ENCODE results near the gene VPS13D.

DNA sequence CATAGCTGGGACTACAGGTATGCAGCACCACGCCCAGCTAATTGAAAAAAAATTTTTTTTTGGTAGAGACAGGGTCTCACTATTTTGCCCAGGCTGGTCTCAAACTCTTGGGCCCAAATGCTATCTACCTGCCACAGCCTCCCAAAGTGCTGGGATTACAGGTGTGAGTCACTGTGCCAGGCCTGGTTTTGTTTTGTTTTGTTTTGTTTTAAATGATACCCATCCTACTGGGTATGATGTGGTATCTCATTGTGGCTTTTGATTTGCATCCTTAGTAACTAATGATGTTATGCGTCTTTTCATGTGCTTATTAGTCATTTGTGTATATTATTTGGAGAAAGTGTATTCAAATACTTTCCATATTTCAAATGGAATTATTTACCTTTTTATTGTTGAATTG lies 142.3 kb downstream of the VPS13D start:
- TF ChIP-seq, protein P1, sequence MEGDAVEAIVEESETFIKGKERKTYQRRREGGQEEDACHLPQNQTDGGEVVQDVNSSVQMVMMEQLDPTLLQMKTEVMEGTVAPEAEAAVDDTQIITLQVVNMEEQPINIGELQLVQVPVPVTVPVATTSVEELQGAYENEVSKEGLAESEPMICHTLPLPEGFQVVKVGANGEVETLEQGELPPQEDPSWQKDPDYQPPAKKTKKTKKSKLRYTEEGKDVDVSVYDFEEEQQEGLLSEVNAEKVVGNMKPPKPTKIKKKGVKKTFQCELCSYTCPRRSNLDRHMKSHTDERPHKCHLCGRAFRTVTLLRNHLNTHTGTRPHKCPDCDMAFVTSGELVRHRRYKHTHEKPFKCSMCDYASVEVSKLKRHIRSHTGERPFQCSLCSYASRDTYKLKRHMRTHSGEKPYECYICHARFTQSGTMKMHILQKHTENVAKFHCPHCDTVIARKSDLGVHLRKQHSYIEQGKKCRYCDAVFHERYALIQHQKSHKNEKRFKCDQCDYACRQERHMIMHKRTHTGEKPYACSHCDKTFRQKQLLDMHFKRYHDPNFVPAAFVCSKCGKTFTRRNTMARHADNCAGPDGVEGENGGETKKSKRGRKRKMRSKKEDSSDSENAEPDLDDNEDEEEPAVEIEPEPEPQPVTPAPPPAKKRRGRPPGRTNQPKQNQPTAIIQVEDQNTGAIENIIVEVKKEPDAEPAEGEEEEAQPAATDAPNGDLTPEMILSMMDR (IDR thresholded peaks at IDR 0.05), result no peak
- no peak for TF ChIP-seq POLR2A (IDR thresholded peaks at IDR 0.05)

All from body of pancreas (tissue), 4 donors.